NCI-H748 (cell line): Measurements from ENCODE around the gene MSH4.
"Not testable (repeated sequence)": the region's sequence is repeated elsewhere in the genome, so short reads cannot be mapped to it uniquely, and the experiment has no call there.

Experiments used
- DNase-seq: peaks from one replicate; lab custom pipeline; 2025; ENCODE audit not compliant: unreplicated experiment; lab: John Stamatoyannopoulos, UW

Gene MSH4

DNA sequence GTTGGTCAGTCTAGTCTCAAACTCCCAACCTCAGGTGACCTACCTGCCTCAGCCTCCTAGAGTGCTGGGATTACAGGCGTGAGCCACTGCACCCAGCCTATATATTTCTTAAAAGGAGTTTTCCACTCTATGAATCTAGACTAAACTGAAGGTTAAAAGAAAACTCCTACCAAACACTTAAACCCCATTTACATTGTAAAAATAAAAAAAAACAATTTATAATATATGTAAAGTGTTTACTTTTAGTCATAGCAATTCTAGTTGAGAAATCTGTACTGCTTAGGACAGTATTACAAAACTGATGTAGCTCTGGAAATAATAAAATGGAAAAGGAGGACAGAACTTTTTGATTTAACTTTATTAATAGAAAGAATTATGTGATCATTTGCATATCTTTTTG lies 126.0 kb downstream of the MSH4 start:
- no peak for DNase-seq

DNA sequence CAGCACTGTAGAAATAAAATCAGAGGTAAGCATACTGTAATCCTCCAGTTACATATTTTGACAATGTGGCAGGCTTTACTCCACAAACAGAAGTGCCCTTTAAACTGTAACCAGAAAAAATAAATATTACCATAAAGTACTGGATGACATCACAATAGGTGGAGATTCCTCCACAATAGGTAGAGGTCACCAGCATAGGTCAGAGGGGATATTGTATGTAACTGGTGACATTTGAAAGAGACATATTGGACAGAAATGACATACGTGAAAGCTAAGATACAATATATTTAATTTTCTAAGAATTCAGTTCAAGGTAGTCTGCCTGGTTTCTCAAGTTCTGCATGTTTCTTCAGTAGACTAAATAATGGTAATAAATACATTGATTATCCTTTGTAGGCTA lies 135.6 kb downstream of the MSH4 start, which contains the start of gene ASB17:
ASB17 (minus strand) TSS at position 101 of the 400 bp plus-strand sequence. CDS start 113 bp downstream, outside the sequence.
- DNase-seq = no peak

DNA sequence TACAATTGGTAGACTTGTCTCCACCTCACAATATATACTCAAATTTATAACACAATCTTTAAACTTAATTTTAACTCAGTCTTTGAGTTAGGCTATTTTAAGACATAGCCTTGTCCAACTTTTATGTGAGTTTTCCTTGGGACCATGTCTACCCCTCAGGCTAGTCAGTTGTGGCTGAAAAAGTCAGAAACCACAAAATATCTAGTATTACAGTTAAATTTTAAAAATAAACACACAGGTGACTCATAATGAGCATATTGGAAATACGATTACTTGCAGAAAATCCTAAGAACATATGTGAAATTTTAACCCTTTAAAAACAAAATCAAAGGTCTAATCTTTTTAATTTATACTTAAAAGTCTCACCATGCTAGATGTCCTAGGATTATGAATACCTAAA lies 140.4 kb downstream of the MSH4 start:
- no peak for DNase-seq

DNA sequence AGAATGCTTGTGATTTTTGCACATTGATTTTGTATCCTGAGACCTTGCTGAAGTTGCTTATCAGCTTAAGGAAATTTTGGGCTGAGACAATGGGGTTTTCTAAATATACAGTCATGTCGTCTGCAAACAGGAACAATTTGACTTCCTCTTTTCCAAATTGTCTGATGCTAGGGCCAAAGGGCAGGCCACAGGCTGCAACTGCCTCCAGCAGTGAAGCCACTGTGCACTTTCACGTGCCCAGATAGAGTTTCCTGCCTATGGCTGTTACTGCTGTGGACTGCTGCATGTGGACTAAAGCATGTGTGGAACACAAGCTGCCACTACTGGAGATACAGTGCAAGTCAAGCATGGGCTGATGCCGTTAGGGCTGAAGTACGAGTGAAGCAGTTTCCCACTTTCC lies 146.4 kb downstream of the MSH4 start:
- not testable (repeated sequence) for DNase-seq

DNA sequence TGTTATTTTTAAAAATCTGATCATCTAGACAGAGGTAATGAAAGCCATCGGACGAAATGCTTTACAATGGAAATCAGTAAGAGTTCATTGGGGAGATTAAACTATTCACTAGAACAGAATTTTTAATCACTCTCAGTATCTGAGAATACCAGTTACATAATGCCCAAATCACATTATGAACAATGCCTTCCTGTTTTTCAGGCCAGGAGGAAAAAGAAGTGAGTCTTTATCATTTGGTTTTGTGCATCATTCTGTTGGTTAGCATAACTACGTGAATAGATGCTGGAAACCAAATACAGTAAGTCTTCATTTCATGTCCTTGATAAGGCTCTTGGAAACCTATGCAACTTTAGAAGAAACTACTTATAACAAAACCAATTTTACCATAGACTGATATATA lies 153.5 kb downstream of the MSH4 start:
- DNase-seq = no peak

DNA sequence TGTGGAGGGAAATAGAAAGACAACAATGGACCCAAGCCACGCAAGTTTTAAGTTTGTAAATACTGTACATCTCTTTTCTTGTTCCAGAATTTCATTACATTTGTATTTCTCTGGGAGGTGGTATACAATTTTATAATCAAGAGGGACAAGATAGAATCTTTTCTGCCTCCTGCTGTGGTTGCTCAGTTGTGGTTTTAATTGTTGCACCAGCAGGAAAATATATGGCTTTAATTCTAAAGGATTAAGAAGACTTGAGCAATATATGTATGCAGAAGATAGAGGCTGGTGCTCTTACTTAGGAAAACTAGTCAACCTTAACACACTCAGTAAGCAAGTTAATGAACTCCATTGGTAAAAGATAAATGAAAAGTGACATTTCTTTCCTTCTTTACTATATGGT lies 155.3 kb downstream of the MSH4 start:
- DNase-seq = no peak

DNA sequence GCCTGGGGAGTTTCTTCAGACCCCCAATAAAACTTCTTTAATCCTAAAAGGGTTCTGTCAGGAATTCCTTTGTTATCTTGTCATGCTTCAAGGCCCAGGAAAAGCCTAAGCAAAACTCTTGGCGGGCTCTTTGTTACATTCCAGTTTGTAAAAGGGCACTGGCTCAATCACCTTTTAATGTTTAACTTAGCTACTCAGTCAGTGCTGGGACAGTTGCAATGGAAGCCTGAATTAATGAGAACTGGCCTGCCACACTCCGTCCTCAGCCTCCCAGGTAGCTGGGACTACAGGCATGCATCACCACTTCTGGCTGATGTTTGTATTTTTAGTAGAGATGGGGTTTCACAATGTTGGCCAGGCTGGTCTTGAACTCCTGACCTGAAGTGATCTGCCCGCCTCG lies 156.8 kb downstream of the MSH4 start:
- no peak for DNase-seq

DNA sequence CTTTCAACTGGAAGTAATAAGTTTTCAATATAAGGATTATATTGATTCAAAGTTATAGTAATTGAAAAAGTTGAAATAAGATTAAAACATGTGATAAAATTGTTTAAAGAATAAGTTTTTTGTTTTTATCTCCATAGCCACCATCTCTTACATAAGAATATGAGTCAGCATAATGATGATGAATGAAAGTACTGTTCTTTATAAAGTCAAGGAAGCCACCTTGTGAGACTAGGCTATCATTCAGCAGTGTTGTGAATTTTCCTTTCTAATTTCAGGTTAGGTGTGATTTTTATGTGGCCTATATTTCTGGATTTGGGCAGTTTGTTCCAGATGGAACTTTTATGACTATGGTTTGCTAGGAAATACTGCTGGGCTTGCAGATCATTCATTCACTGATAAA lies 157.9 kb downstream of the MSH4 start:
- no peak for DNase-seq
